Cardiac fibroblast (primary cell): ENCODE measurements around the gene DMRT1.

Experiments
- DNase-seq, 2 donors: peaks; one replicate each; pipeline versions ENCODE4 v3.0.0 to v3.0.0-alpha.2; 2010; ENCODE audit warnings: low read depth in 2 of 2
- H3K4me3 ChIP-seq, 2 donors: replicated peaks in 1 of 2; 1 replicate in 1 of 2; 2 replicates in 1 of 2; pipeline ENCODE4 v1.5.1; 2011; ENCODE audit warnings: low read depth in 2 of 2, low read length in 2 of 2, mild to moderate bottlenecking in 2 of 2, moderate library complexity in 1 of 2
- CTCF ChIP-seq: IDR thresholded peaks from one replicate; pipeline ENCODE4 v1.5.1; 2011; ENCODE audit warnings: low read depth, mild to moderate bottlenecking, low read length, inconsistent platforms

Gene DMRT1

GRCh38 chr9:952546-952945 is 111.0 kb downstream of the DMRT1 start:
- TF ChIP-seq CTCF, result no peak
- no peak overlapping the region for H3K4me3 ChIP-seq
- no peak for DNase-seq

GRCh38 chr9:959105-959504 is 117.6 kb downstream of the DMRT1 start:
- no peak overlapping the region for H3K4me3 ChIP-seq
- no peak for DNase-seq
- no peak for TF ChIP-seq CTCF

GRCh38 chr9:959914-960313 is 118.4 kb downstream of the DMRT1 start:
- DNase-seq, result no peak
- H3K4me3 ChIP-seq, result no peak overlapping the region
- no peak for TF ChIP-seq CTCF

- no peak for DNase-seq
- no peak overlapping the region for H3K4me3 ChIP-seq
Measured at GRCh38 chr9:962023-962422, 120.5 kb downstream of the DMRT1 start.

GRCh38 chr9:965497-965896 is 124.0 kb downstream of the DMRT1 start:
- no peak for TF ChIP-seq CTCF

More at GRCh38 chr9:962023-962422, 120.5 kb downstream of the DMRT1 start:
- no peak for TF ChIP-seq CTCF

GRCh38 chr9:966870-967269 is 125.4 kb downstream of the DMRT1 start:
- no peak for TF ChIP-seq CTCF
- no peak for DNase-seq
- no peak overlapping the region for H3K4me3 ChIP-seq

More at GRCh38 chr9:965497-965896, 124.0 kb downstream of the DMRT1 start:
- no peak for DNase-seq
- H3K4me3 ChIP-seq, result no peak overlapping the region

GRCh38 chr9:967436-967835 is 125.9 kb downstream of the DMRT1 start:
- no peak for DNase-seq
- no peak overlapping the region for H3K4me3 ChIP-seq
- TF ChIP-seq CTCF, result no peak
